Neural cell (in vitro differentiated cells): ENCODE data around the gene TNFRSF13B.

ENCODE experiments used
- CTCF ChIP-seq: fragments of 450-650 bp; IDR thresholded peaks from 2 replicates; pipeline ENCODE4 v1.5.1; 2014; ENCODE audit warnings: antibody characterized with exemption, mild to moderate bottlenecking, moderate library complexity; ENCODE audit not compliant: poor library complexity, severe bottlenecking
- EP300 ChIP-seq: fragments of 450-650 bp; conservative IDR thresholded peaks from 2 replicates; pipeline ENCODE4 v1.6.1; 2014; ENCODE audit warnings: antibody characterized with exemption, mild to moderate bottlenecking, moderate library complexity; ENCODE audit not compliant: poor library complexity, severe bottlenecking
- EZH2 ChIP-seq: fragments of 200-600, 300-800 bp; shearing (Covaris generic), sonication (generic); IDR thresholded peaks from 2 replicates; pipeline ENCODE4 v1.6.1; 2014; ENCODE audit warnings: antibody characterized with exemption, low read length, borderline replicate concordance, mild to moderate bottlenecking; ENCODE audit not compliant: insufficient read depth, poor library complexity, severe bottlenecking
- MXI1 ChIP-seq: fragments of 450-650 bp; conservative IDR thresholded peaks from 2 replicates; pipeline ENCODE4 v1.6.1; 2014; ENCODE audit warnings: antibody characterized with exemption, mild to moderate bottlenecking; ENCODE audit not compliant: poor library complexity, severe bottlenecking
- POLR2AphosphoS5 ChIP-seq: IDR thresholded peaks from 2 replicates; pipeline ENCODE4 v1.6.1; 2012
- RAD21 ChIP-seq: fragments of 450-650 bp; conservative IDR thresholded peaks from 2 replicates; pipeline ENCODE4 v1.6.1; 2014; ENCODE audit warnings: antibody characterized with exemption, mild to moderate bottlenecking, moderate library complexity
- REST ChIP-seq: IDR thresholded peaks from 2 replicates; pipeline ENCODE4 v1.6.1; 2012; ENCODE audit warnings: borderline replicate concordance
- SMC3 ChIP-seq: fragments of 450-650 bp; conservative IDR thresholded peaks from 2 replicates; pipeline ENCODE4 v1.6.1; 2014; ENCODE audit warnings: antibody characterized with exemption, mild to moderate bottlenecking, moderate library complexity; ENCODE audit not compliant: poor library complexity
- TAF1 ChIP-seq: IDR thresholded peaks from 2 replicates; pipeline ENCODE4 v1.6.1; 2012; ENCODE audit warnings: low read depth

DNA sequence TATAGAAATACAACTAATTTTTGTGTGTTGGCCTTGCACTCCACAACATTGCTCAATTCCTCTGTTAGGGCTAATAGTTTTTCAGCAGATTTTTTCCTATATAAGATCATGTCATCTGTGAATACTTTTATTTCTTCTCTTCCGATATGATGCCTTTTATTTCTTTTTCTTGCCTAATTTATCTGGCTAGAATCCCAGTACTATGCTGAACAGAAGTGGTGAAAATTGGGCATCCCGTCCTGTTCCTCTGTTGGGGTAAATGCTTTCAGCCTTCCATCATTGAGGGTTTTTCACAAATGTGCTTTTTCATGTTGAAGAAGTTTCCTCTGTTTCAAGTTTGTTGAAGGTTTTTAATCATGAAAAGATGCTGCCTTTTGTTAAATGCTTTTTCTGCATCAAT, 22.7 kb upstream of the TNFRSF13B start:
- TF ChIP-seq CTCF (no peak), TAF1 (no peak), POLR2AphosphoS5 (no peak), EP300 (no peak), EZH2 (no peak), REST (no peak), MXI1 (no peak), RAD21 (no peak), SMC3 (no peak)
